OCI-LY7 (cell line): Measurements from ENCODE around the gene METTL17. TPM values are rescaled to one million over a fixed set of nuclear protein-coding genes. Genes with fewer than 3 reads are reported as not detected.

ENCODE experiments used
- BruUV-seq: library from RNA; stranded (reverse); fragments of 400-500 nt; replicated peaks from 2 replicates; lab custom pipeline; 2021; lab: Mats Ljungman, UMichigan
- CTCF ChIA-PET: fragments of 300-600 bp; sonication (Branson Sonifier 250); formaldehyde crosslinking; loops from one replicate; lab custom pipeline; 2022; ENCODE audit warnings: antibody characterized with exemption; ENCODE audit not compliant: unreplicated experiment; lab: Charles Lee
- POLR2A ChIA-PET: fragments of 300-600 bp; sonication (Branson Sonifier 250); formaldehyde crosslinking; loops from one replicate; lab custom pipeline; 2022; ENCODE audit warnings: antibody characterized with exemption; lab: Charles Lee
- DNase-seq: peaks from one replicate; pipeline ENCODE4 v3.0.0-alpha.2; 2015; ENCODE audit warnings: low spot score
- H2AFZ ChIP-seq: fragments of 200-600 bp; sonication (generic), shearing (Covaris generic); 2 replicates; pipeline ENCODE4 v1.6.1; 2014; ENCODE audit warnings: mild to moderate bottlenecking, antibody characterized with exemption, low read length, moderate library complexity
- H3K27ac ChIP-seq: fragments of 200-600 bp; sonication (generic); 2 replicates; pipeline ENCODE4 v1.5.1; 2014; ENCODE audit warnings: mixed run types, low read depth, mild to moderate bottlenecking, moderate library complexity, low read length, inconsistent platforms; ENCODE audit not compliant: poor library complexity, severe bottlenecking
- H3K36me3 ChIP-seq: fragments of 200-600 bp; sonication (generic); 2 replicates; pipeline ENCODE4 v1.6.1; 2014; ENCODE audit warnings: mild to moderate bottlenecking, antibody characterized with exemption, low read length, moderate library complexity, mixed read lengths; ENCODE audit not compliant: insufficient read depth
- H3K4me1 ChIP-seq: fragments of 200-600 bp; sonication (generic); 2 replicates; pipeline ENCODE4 v1.5.1; 2014; ENCODE audit warnings: mild to moderate bottlenecking, low read length; ENCODE audit not compliant: insufficient read depth, poor library complexity, severe bottlenecking
- H3K4me2 ChIP-seq: fragments of 200-600 bp; sonication (generic); 2 replicates; pipeline ENCODE4 v1.6.1; 2014; ENCODE audit warnings: mild to moderate bottlenecking, low read length
- H3K4me3 ChIP-seq: fragments of 200-600 bp; sonication (generic); 2 replicates; pipeline ENCODE4 v1.5.1; 2014; ENCODE audit warnings: mild to moderate bottlenecking, low read depth, low read length; ENCODE audit not compliant: poor library complexity, severe bottlenecking
- H3K79me2 ChIP-seq: fragments of 200-600 bp; sonication (generic); 2 replicates; pipeline ENCODE4 v1.6.1; 2016; ENCODE audit warnings: low read depth, mild to moderate bottlenecking, low read length, moderate library complexity, mixed read lengths; ENCODE audit not compliant: insufficient read depth
- H3K9me2 ChIP-seq: fragments of 200-600 bp; sonication (generic); 2 replicates; pipeline ENCODE4 v1.6.1; 2016; ENCODE audit warnings: mild to moderate bottlenecking, low read length, mixed read lengths; ENCODE audit not compliant: insufficient read depth
- H3K9me3 ChIP-seq: fragments of 200-600 bp; sonication (generic); 2 replicates; pipeline ENCODE4 v1.6.1; 2014; ENCODE audit warnings: mild to moderate bottlenecking, mixed run types, low read length, mixed read lengths
- H4K20me1 ChIP-seq: fragments of 200-600 bp; sonication (generic); 2 replicates; pipeline ENCODE4 v1.6.1; 2014; ENCODE audit warnings: mild to moderate bottlenecking, antibody characterized with exemption, low read length, moderate library complexity, mixed read lengths; ENCODE audit not compliant: insufficient read depth
- EZH2phosphoT487 ChIP-seq: fragments of 200-600 bp; sonication (generic); IDR thresholded peaks from 2 replicates; pipeline ENCODE4 v1.6.1; 2018; ENCODE audit warnings: low read depth, borderline replicate concordance, mild to moderate bottlenecking, mixed run types, antibody characterized with exemption, low read length, moderate library complexity, mixed read lengths
- intact Hi-C: fragments of 100-400 bp; cut with micrococcal nuclease; formaldehyde crosslinking; loops from one replicate; pipeline ENCODE4 v1.10.0; 2022; ENCODE audit not compliant: unreplicated experiment
- total RNA-seq, 2 experiments: library from RNA; depleted of rRNA in 1 of 2; stranded (reverse); fragments of >200 nt in 1 of 2; shearing (Covaris generic) in 1 of 2; gene quantifications; 2 replicates each; pipeline ENCODE4 v1.2.3, GENCODE V29; 2014 to 2022
- TF ChIP-seq, protein P1 (sequence below): fragments of 200-600 bp; sonication (generic); conservative IDR thresholded peaks from 2 replicates; pipeline ENCODE4 v1.5.1; 2014; ENCODE audit warnings: mild to moderate bottlenecking, antibody characterized with exemption, low read length, moderate library complexity, mixed read lengths

The METTL17 gene
- total RNA-seq, 2 experiments from 2014 or later: 92.0 to 117 TPM

DNA sequence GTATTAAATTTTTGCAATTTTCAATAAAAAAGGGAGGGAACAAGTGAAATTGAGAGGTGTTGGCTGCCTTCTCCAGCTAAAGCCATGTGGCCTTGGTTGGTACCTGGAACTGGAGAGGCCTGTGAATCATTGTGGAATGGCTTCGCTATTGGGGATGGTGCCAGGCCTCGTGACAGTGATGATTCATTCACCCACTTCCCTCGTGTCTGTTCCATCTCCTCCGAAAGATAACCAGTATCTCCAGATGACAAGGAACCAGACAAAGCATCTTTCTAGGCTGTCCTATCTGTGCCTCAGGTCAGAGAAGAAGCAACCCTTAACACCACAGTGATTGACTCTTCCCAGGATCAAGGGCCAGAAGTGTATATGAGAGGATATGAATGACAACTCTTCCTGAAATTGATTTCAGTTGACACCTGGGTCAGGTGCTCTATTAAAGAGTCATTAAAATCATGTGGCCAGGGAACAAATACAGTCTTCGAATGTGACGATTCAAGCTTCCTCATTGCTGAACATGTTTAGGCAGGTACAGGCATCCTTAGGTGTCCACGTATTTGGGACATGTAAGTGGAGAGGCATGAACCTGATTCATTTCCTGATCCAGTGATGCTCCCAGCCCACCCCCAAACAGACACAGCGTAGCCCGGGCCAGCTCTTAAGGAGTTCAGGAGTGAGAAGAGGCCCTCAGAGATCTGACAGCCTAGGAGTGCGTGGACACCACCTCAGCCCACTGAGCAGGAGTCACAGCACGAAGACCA, 52.1 kb downstream of the METTL17 start, which contains the start of gene RNASE7:
Gene RNASE7 (plus strand): TSS at position 687 of the 758 bp plus-strand sequence. CDS start 631 bp downstream, outside the sequence.
- Histone ChIP-seq H3K4me2 (no peak within 1 kb of the TSS), H3K9me3 (no peaks in the 10 kb centered on the region), H4K20me1 (no peaks in the 10 kb centered on the region), H2AFZ (no peak within 1 kb of the TSS), H3K27ac (no peak within 1 kb of the TSS), H3K4me1 (no peaks in the 10 kb centered on the region), H3K9me2 (no peaks in the 10 kb centered on the region), H3K79me2 (no peaks in the 10 kb centered on the region), H3K36me3 (no peaks in the 10 kb centered on the region), H3K4me3 (no peak within 1 kb of the TSS)
- DNase-seq: no peak
- ChIA-PET POLR2A (interaction anchor here (0.5 to 0.7 kb wide), 2 partner anchors 27 to 521 kb away, joined by 3 read pairs; no protein-coding TSS in a partner anchor), CTCF (no interaction called here)
- intact Hi-C loops: loop anchor here (2.0 kb wide), 2 partner anchors 27 to 71 kb away; no protein-coding TSS in a partner anchor
- no peak for TF ChIP-seq EZH2phosphoT487
- TF ChIP-seq, protein P1, sequence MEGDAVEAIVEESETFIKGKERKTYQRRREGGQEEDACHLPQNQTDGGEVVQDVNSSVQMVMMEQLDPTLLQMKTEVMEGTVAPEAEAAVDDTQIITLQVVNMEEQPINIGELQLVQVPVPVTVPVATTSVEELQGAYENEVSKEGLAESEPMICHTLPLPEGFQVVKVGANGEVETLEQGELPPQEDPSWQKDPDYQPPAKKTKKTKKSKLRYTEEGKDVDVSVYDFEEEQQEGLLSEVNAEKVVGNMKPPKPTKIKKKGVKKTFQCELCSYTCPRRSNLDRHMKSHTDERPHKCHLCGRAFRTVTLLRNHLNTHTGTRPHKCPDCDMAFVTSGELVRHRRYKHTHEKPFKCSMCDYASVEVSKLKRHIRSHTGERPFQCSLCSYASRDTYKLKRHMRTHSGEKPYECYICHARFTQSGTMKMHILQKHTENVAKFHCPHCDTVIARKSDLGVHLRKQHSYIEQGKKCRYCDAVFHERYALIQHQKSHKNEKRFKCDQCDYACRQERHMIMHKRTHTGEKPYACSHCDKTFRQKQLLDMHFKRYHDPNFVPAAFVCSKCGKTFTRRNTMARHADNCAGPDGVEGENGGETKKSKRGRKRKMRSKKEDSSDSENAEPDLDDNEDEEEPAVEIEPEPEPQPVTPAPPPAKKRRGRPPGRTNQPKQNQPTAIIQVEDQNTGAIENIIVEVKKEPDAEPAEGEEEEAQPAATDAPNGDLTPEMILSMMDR: no peak
- no TSS peak for BruUV-seq

DNA sequence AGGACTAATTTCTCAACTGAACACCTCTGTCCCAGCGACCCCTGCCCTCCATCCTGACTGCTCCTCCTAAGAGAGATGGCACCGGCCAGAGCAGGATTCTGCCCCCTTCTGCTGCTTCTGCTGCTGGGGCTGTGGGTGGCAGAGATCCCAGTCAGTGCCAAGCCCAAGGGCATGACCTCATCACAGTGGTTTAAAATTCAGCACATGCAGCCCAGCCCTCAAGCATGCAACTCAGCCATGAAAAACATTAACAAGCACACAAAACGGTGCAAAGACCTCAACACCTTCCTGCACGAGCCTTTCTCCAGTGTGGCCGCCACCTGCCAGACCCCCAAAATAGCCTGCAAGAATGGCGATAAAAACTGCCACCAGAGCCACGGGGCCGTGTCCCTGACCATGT, 53.1 kb downstream of the METTL17 start:
- Histone ChIP-seq H3K27ac (no peak overlapping the region), H3K79me2 (no peaks in the 10 kb centered on the region), H4K20me1 (no peaks in the 10 kb centered on the region), H3K4me1 (no peaks in the 10 kb centered on the region), H3K4me3 (no peak overlapping the region), H3K9me3 (no peaks in the 10 kb centered on the region), H2AFZ (no peak overlapping the region), H3K4me2 (no peak overlapping the region), H3K9me2 (no peaks in the 10 kb centered on the region), H3K36me3 (no peaks in the 10 kb centered on the region)
- no peak for DNase-seq
- ChIA-PET CTCF (no interaction called here), POLR2A (interaction anchor here (0.5 to 0.8 kb wide), 2 partner anchors 11 to 523 kb away, joined by 3 to 4 read pairs; no protein-coding TSS in a partner anchor)
- no peak for TF ChIP-seq EZH2phosphoT487
- TF ChIP-seq, protein P1: no peak
- no TSS peak for BruUV-seq
- intact Hi-C loops: no loop called here
